NCI-H2171 treated with DMSO at 0.1 percent for 48 hours (cell line): ENCODE data around the gene AAMP.

Experiments
- DNase-seq: peaks from one replicate; lab custom pipeline; 2025; lab: John Stamatoyannopoulos, UW

Gene AAMP

DNA sequence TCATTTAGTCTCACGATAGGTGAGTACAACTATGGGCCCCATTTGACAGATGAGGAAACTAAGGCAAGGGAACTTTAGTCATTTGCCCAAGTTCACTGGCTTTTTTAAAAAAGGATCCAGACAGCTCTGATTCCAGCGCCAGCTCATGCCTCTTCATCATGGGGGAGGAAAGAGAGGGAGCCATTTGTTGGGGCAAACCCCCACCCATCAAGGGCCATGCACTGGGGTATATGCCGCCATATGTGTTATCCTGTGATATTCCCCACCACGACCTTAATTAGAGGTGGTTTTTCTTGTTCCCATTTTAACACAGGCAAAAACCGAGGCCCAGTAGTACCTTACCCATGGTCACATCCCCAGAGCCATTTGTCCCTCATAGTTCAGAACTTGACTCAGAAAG is 9.8 kb downstream of the AAMP start:
- DNase-seq: no peak

- DNase-seq: no peak
Measured at GRCh38 chr2:218259099-218259961, 10.6 kb downstream of the AAMP start.

DNA sequence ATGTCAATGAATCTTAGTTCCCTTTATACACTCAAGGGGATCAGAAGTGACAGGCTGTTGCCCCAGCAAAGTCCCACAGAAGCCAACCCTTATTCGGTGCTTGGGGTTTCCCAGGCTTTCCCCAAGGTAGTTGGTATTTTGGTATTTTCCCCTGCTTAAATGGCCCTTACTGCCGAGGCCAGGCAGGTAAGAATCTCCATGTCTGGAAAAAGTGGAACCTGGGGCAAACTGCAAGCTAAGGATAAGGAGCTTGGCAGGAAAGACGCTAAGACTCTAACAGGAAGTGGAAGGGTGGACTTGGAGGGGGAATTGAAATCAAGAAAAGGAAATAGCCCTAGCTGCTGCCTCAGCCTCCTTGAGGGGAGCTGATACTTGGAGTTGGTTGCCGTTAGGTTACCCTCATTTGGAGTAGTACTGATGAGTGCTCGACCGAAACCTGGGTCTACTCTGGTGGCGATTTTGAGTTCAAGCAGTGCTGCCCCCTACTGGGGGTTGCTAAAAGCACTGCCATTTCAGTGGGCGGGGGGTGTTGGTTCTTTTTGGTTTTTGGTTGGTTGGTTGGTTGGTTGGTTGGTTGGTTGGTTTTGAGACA is 12.5 kb downstream of the AAMP start:
- DNase-seq: no peak

DNA sequence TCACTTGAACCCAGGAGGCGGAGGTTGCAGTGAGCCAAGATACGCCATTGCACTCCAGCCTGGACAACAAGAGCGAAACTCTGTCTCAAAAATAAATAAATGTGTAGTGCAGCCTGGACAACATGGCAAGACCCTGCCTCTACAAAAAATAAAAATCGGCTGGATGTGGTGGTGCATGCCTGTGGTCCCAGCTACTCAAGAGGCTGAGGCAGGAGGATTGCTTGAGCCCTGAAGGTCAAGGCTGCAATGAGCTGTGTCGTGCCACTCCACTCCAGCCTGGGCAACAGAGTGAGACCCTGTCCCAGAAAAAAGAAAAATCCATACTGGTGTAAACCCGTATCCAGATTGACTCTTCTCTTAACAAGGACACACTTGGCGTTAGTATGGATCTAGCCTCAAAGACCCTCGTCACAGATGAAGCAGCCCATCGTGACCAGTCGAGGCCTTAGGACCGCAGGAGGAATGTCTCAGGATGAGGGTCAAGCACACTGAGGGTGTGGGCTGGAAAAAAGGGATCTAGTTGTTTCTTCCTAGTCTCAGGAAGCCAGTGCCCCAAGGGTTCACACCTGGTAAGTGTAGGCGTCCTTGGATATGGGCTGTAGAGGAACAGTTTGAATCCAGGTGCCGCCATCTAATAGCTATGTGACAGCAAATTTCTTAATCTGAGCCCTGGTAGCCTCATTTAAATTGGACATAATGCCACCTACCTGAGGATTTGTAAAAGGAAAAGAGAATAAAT is 13.2 kb downstream of the AAMP start:
- no peak for DNase-seq

- no peak for DNase-seq
Measured at GRCh38 chr2:218255446-218255845, 14.5 kb downstream of the AAMP start.

DNA sequence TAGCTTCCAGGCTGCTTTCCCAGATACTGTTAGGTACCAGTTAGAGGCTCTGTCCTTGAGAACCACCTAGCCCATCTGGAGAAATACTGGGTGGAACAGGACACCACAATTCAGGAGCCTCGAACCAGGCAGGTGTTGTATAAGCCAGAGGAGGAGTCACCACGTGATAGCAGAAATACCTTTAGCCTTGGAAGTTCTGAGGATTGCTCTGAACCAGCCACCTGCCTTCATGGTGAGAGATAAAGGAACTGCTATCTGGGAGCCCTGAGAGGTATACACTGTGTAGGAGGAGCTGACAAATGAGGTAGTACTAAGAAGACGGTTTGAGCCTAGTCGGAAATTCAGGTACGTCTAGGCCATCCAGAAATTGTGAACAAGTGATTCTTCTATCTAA is 16.7 kb downstream of the AAMP start:
- no peak for DNase-seq

GRCh38 chr2:218252509-218253231 is 17.3 kb downstream of the AAMP start:
- DNase-seq: no peak

GRCh38 chr2:218249691-218250090 is 20.2 kb downstream of the AAMP start:
- DNase-seq: no peak

- no peak for DNase-seq
Measured at GRCh38 chr2:218245214-218245613, 24.7 kb downstream of the AAMP start.

GRCh38 chr2:218244665-218245064 is 25.3 kb downstream of the AAMP start:
- DNase-seq: no peak

- DNase-seq: no peak
Measured at GRCh38 chr2:218244204-218244603, 25.7 kb downstream of the AAMP start.

GRCh38 chr2:218238887-218239286 is 31.1 kb downstream of the AAMP start:
- no peak for DNase-seq

- no peak for DNase-seq
Measured at GRCh38 chr2:218236829-218237228, 33.1 kb downstream of the AAMP start.

- no peak for DNase-seq
Measured at GRCh38 chr2:218235017-218235416, 34.9 kb downstream of the AAMP start.

GRCh38 chr2:218234521-218234920 is 35.4 kb downstream of the AAMP start:
- no peak for DNase-seq

DNA sequence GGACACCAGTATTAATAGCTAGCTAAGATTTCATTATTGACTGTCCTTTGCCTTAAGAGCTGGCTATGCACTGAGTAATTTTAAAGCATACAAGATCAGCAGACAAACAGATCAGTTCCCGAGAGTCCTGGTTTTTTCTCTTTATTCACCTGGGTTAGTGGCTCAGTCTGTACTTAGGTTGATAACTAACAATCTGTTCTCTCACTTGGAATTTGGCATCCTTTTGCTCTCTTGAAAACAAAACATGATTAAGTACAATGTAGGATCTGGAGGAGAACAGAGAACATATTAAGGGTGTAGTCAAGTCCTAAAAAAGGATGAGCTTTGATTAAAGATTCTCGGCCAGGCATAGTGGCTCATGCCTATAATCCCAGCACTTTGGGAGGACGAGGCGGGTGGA is 36.4 kb downstream of the AAMP start:
- no peak for DNase-seq

DNA sequence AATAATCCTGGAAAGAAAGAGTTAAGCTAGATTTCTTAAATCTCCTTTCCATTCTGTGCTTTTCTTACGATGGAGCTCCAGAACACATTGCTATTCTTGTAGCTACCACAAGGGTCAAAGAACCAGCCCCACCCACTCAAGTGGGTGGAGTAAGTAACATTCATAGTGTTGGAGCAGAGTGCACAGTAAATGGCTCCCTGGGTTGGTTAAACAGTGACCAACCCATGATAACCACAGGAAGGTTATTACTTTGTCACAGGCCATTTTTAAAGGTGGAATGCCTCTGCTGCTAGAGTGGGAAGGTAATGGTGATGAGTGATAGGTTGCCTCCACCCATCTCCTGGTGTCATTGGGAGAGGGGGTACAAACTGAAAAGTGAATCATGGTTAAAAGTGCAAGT is 39.1 kb downstream of the AAMP start:
- no peak for DNase-seq

DNA sequence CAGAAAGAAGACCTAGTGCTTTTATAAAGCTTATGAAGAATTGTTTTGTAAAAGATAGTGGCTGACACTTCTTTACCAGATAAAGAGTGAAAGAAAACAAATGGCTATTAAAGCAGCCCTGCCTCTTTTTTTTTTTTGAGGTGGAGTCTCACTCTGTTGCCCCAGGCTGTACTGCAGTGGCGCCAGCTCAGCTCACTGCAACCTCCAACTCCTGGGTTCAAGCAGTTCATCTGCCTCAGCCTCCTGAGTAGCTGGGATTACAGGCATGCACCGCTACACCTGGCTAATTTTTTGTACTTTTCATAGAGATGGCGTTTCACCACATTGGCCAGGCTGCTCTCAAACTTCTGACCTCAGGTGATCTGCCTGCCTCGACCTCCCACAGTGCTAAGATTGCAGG is 40.1 kb downstream of the AAMP start:
- DNase-seq: no peak

DNA sequence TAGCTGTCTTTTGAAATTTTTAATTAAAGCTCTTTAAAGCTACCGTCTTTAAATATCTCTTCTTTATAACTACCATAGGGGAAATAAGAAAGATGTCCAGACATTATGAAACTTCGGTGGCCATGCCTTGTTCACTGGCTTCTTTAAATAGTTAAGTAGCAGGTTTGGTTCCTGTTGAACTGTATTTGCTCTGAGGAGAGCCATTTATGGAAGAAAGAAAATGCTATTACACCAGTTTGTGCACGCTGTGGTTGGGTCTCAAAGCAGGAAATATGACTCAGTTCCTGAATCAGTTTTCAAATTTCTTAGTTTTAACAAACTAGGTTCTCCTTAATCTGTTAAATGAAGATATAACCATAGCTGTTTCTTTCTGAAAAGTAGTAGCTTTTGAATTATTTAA is 40.7 kb downstream of the AAMP start:
- no peak for DNase-seq

DNA sequence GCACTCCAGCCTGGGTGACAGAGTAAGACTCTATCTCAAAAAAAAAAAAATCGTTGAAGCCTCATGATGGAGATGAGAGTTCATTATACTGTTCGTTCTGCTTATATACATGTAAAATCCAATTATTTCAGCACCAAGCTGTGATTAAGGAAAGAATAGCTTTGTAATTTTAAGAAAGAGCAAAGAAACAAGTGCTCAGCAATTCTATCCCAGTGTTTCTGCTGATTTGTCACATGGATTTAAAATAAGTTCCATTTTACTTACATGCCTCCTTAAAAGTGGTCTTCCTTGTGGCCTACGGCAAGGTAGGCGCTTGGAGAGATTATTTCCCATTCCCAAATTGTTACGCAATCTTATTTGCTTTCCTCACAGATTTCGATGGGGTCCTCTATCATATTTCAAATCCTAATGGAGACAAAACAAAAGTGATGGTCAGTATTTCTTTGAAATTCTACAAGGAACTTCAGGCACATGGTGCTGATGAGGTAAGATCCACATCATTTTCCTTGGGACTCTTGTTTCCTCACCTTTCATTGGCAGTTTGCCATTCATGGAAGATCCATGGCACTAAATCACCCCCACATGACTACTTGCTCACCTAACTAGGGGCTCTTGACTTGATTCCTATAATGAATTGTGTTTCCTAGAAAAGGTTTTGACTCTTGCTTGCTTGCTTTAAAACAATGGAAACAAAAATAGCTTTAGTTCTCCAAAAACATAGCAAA is 41.4 kb downstream of the AAMP start:
- no peak for DNase-seq

DNA sequence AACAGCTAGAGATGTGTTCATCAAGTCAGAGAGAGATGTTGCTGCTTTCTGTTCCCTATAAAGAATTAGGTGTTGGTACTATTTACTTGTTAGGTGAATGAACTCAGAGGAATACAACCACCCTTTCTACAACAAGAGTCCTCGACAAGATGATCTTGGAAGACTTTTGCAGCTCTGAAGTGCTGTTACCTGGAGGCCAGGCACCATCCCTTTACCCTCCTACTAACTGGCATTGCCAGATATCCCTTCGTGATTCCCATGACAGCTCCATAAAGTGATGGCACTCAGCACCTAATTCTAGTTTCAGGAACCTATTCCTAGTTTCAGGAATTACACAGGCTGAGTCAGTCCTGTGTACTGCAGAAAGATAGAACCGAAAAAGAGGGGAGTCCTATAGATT is 43.0 kb downstream of the AAMP start:
- DNase-seq: no peak

DNA sequence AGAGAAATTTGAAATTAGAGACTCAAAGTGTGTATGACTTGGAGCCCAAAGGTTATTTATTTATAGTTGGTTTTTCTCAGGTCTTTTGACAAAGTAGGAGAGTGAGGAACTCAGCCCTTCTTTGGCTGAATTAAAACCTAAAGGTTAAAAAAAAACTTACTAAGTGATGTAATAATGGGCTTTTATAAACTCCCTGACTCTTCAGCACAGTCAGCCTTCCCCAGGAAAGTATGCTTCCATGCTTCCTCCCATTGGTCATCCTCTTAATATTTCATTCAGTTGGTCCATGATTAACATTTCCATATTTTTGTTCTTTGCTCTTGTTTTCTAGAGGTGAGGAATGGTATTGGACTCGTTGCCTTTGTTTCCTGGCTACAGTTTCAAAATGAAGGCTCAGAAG is 45.8 kb downstream of the AAMP start:
- DNase-seq: no peak
